SHP77 (cell line): ENCODE results near the gene IRX1.

Experiments
- DNase-seq, 2 experiments: peaks; one replicate each; lab custom pipeline; 2025; lab: John Stamatoyannopoulos, UW

IRX1 gene

GRCh38 chr5:3650868-3651267 lies 55.2 kb downstream of the IRX1 start:
- no peak for DNase-seq
